Measurements from ENCODE around the gene RWDD2A. TPM values are rescaled to one million over a fixed set of nuclear protein-coding genes. Genes with fewer than 3 reads are reported as not detected.

The RWDD2A gene
- total RNA-seq (2014; rRNA removed) = 0.63 and 1.3 TPM in 2 replicates
- Bru-seq, nascent RNA = percentile 67 among the genes with signal in this experiment
- percentile 73 among the genes with signal in this experiment for BruChase-seq, experiment 1, labeled RNA remaining after a 6-hour chase
- percentile 80 among the genes with signal in this experiment for BruChase-seq, experiment 2, labeled RNA remaining after a 2-hour chase
- long read RNA-seq, transcript RWDD2A-201 (3 exons, 3,744 nt) = major isoform, 6 of 19 reads
- long read RNA-seq, partial matches to known transcripts = 4 of 19 reads
- long read RNA-seq, other reads (novel, unspliced or antisense) = 9 of 19 reads

GRCh38 chr6:83192871-83193746, at the start of gene RWDD2A, which contains the start of gene PGM3:
Gene RWDD2A (plus strand): TSS chr6:83193357. CDS start chr6:83194452, 1,095 bp downstream.
Gene PGM3 (minus strand): TSS chr6:83193265. CDS start chr6:83191012, 2,253 bp downstream.
- DNase-seq (peak; percentile 80), ATAC-seq (peak; percentile 83)
- no TSS peak for BruUV-seq (replicated peaks)
- Histone ChIP-seq H3K9me3 (ENCODE audit: low read length) (no peaks in the 10 kb centered on the region), H3F3A (ENCODE audit: low read length, unreplicated experiment) (no peaks in the 10 kb centered on the region), H3K79me2 (ENCODE audit: low read length) (peaks cover 45% of the 10 kb centered on the region), H3K4me2 (ENCODE audit: low read length) (peak within 1 kb of the TSS; percentile 99), H3K27ac (ENCODE audit: low read length) (peak within 1 kb of the TSS; percentile 42), H3K27me3 (ENCODE audit: low read length) (no peaks in the 10 kb centered on the region), H3K9ac (ENCODE audit: low read length) (peak within 1 kb of the TSS; percentile 81), H3K4me1 (ENCODE audit: insufficient read depth, low read length) (peaks cover 18% of the 10 kb centered on the region), H3K9me2 (replicated peaks; ENCODE audit: low read length) (no peaks in the 10 kb centered on the region), H3K4me3 (ENCODE audit: low read length) (peak within 1 kb of the TSS; percentile 86), H3K36me3 (ENCODE audit: low read depth, low read length) (no peaks in the 10 kb centered on the region), H2AFZ (ENCODE audit: low read length) (peak within 1 kb of the TSS; percentile 77), H4K20me1 (ENCODE audit: low read length) (no peaks in the 10 kb centered on the region)
- POLR2A ChIA-PET (ENCODE audit: unreplicated experiment) = no interaction called here
- CTCF ChIA-PET = no interaction called here
- intact Hi-C loops (cut with micrococcal nuclease) = loop anchor here (1.0 to 10.0 kb wide), 3 partner anchors 10 to 948 kb away; partner anchors contain the start of genes DOP1A, IBTK and UBE3D
- no peak for TF ChIP-seq EZH2 (IDR thresholded peaks at IDR 0.05; ENCODE audit: low read length, unreplicated experiment)
- TF ChIP-seq EZH2phosphoT487 (IDR thresholded peaks at IDR 0.05; ENCODE audit: borderline replicate concordance, low read length) = no peak

GRCh38 chr6:83151114-83151513, 42.0 kb upstream of the RWDD2A start:
- intact Hi-C loops (cut with micrococcal nuclease) = no loop called here

More at GRCh38 chr6:83151114-83151513, 42.0 kb upstream of the RWDD2A start:
- H2AFZ ChIP-seq (ENCODE audit: low read length) = no peak overlapping the region
- DNase-seq = peak; percentile 34
- CTCF ChIA-PET = no interaction called here
- H3K36me3 ChIP-seq (ENCODE audit: low read depth, low read length) = no peaks in the 10 kb centered on the region
- POLR2A ChIA-PET (ENCODE audit: unreplicated experiment) = no interaction called here
- H3K27me3 ChIP-seq (ENCODE audit: low read length) = no peaks in the 10 kb centered on the region
- TF ChIP-seq EZH2 (IDR thresholded peaks at IDR 0.05; ENCODE audit: low read length, unreplicated experiment) = no peak
- TF ChIP-seq EZH2phosphoT487 (IDR thresholded peaks at IDR 0.05; ENCODE audit: borderline replicate concordance, low read length) = no peak
- no peak for TF ChIP-seq CTCF (conservative IDR thresholded peaks at IDR 0.05; ENCODE audit: low read depth, low read length)
- H3K27ac ChIP-seq (ENCODE audit: low read length) = peak overlapping the region; percentile 37; the same call in 1 of the 2 replicates
- no peaks in the 10 kb centered on the region for H3K4me1 ChIP-seq (ENCODE audit: insufficient read depth, low read length)
- BruUV-seq (replicated peaks) = no TSS peak
- H3K79me2 ChIP-seq (ENCODE audit: low read length) = no peaks in the 10 kb centered on the region
- no peaks in the 10 kb centered on the region for H3K9me3 ChIP-seq (ENCODE audit: low read length)
- no peak overlapping the region for H3K4me3 ChIP-seq (ENCODE audit: low read length)
- H3K4me2 ChIP-seq (ENCODE audit: low read length) = 0 out of 2 replicates have a peak overlapping the region, but pooled peaks have one; percentile 31
- H3K9me2 ChIP-seq (replicated peaks; ENCODE audit: low read length) = no peaks in the 10 kb centered on the region
- no peak overlapping the region for H3K9ac ChIP-seq (ENCODE audit: low read length)
- no peaks in the 10 kb centered on the region for H3F3A ChIP-seq (ENCODE audit: low read length, unreplicated experiment)
- ATAC-seq = peak; percentile 79
- H4K20me1 ChIP-seq (ENCODE audit: low read length) = no peaks in the 10 kb centered on the region

Measured in PC-3 (cell line).